ENCODE data around the gene PROCR.
"Not testable (repeated sequence)": the region's sequence is repeated elsewhere in the genome, so short reads cannot be mapped to it uniquely, and the experiment has no call there.

Gene PROCR

DNA sequence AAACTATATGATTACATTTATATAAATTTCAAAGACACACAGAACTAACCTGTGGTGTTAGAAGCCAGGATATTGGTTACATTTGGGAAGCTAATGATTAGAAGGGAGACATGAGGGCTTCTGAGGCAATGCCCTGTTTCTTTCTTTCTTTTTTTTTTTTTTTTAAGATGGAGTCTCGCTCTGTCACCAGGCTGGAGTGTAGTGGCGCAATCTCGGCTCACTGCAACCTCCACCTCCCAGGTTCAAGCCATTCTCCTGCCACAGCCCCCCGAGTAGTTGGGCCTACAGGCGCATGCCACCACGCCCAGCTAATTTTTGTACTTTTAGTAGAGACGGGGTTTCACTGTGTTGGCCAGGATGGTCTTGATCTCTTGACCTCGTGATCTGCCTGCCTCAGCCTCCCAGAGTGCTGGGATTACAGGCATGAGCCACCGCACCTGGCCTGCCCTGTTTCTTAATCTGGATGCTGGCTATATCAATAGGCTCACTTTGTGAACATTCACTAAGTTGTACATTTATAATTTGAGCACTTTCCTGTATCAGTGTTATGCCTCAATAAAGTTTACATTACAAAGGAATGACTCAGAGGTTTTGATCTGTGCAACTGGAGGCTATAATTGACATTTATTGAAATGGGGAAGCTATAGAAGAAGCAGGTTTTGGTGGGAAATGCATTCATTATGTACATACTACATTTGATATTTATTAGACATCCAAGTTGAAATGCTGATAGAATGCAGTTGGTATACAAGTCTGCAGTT is 21.3 kb downstream of the PROCR start:
- DNase-seq = not testable (repeated sequence)

DNA sequence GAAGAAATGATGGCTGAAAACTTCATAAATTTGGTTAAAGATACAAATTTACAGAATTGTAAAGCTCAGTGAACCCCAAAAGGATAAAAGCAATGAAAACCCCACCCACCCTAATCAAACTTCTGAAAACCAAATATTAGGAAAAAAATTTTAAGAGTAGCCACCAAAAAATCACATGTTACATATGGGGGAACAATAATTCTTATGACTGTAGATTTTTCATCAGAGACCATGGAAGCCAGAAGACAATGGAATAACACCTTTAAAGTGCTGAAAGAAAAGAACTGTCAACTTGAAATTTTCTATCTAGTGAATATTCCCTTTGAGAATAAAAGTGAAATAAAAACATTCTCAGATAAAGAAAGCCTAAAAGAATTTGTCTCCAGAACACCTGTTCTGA is 24.4 kb downstream of the PROCR start:
- DNase-seq = no peak

DNA sequence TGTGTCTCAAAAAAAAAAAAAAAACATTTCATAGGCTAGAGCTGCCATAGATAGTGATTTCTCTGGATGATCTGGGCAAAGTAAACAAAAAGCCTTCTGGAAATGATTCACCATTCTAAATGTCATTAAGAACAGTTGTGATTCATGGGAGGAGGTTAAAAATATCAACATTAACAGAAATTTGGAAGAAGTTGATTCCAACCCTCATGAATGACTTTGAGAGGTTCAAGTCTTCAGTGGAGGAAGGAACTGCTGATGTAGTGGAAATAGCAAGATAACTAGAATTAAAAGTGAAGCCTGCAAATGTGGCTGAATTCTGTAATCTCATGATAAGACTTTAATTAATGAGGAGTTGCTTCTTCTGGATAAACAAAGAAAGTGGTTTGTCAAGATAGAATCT is 27.9 kb downstream of the PROCR start:
- DNase-seq = no peak

DNA sequence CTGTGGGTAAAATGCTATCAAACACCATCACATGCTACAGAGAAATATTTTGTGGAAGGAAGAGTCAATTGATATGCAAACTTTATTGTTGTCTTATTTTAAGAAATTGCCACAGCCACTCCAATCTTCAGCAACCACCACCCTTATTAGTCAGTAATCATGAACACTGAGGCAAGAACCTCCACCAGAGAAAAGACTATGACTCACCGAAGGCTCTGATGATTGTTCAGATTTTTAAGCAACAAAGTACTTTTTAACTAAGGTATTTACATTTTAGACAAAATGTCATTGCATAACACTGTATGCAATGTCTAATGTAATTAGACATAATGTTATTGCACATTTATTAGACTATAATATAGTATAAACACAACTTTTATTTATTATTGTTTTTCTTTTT is 28.4 kb downstream of the PROCR start:
- no peak for DNase-seq

DNA sequence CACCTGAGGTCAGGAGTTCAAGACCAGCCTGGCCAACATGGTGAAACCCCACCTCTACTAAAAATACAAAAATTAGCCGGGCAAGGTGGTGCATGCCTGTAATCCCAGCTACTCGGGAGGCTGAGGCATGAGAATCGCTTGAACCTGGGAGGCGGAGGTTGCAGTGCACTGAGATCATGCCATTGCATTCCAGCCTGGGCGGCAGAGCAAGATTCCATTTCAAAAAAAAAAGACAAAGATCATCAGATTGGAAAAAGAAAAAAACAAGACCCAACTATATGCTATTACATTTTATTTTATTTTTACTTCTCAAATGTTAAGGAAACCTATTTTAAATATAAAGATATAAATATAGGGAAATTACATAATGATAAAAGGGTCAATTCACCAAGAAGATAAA is 29.6 kb downstream of the PROCR start:
- DNase-seq = not testable (repeated sequence)

GRCh38 chr20:35206802-35207201 is 34.9 kb downstream of the PROCR start:
- DNase-seq = no peak

DNA sequence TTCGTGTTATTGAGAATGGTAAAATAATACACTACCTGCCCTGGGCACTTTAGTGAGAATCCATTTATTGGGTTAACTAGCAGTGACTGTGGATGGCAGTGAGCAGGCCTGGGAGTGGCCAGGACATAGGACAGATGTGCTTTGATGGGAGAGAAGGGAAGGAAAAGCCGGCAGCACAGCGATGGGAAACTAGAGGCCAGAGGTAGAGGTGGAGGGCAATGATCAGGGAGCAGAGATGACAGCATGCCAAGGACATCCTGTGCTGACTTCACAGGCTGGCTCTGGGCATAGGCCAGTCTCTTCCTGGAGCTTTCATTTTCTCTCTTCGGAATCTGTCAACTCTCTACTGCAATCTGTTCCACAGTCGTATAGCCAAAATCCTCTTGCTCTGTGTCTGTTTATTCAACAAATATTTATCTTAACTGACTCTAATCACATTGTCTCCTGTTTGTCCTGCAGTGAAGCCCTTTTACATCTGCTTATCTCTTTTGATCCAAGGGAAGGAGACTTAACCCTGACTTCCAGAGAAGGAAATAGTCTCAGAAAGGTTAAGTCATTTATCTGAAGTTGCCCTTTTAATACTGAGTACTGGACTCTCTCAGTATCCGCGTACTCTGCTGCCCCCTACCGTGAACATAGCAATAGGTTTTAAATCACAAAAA is 36.2 kb downstream of the PROCR start:
- peak; percentile 36 to 62 (median 60) for DNase-seq

DNA sequence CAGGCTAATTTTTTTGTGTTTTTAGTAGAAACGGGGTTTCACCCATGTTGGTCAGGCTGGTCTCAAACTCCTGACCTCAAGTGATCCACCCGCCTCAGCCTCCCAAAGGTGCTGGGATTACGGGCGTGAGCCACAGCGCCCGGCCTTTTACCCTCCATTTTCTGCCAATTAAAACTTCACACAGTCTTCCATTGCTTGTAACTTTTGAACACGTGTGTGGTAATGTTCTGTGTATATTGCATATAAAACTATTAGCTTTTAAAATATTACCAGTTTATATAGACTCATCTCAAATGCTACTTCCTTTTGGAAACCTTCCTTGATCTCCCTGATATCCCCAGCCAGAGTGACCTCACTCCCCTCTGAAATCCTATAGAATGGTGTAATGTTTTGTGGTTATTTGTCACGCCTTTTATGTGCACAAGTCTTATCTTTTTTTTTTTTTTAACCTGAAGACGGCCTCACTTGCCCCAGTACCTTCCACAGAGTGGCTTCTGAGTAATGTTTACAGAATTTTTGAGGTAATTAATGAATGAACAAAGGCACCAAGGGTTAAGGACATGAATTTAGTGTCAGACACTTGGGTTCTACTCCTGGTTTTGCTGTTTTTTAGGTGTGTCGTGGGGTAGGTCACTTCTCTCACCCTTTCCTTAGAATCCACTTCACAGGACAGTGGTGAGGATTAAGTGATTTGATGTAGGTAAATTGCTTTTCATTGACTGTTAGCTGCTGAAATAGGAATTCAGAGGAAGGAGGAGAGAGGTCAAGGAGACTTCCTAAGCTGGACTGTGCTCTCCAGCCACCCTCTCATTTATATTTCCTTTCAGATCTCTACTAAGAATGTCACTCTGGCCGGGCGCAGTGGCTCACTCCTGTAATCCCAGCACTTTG is 43.4 kb downstream of the PROCR start:
- DNase-seq = no peak

DNA sequence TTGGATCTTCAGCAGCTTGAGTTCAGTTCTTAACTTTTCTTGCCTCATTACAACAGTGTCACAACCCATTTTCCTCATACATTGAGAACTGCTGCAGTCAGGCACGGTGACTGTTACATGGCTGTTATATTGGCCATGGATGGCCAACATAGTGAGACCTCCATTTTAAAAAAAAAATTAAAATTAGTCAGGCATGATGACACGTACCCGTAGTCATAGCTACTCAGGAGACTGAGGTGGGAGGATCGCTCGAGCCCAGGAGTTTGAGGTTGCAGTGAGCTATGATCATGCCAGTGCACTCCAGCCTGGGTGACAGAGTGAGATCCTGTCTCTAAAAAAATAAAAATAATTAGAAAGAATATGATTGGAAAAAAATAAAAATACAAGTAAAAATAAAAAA is 44.7 kb downstream of the PROCR start:
- DNase-seq = no peak

- no peak for DNase-seq
Measured at GRCh38 chr20:35223941-35224340, 52.1 kb downstream of the PROCR start.

DNA sequence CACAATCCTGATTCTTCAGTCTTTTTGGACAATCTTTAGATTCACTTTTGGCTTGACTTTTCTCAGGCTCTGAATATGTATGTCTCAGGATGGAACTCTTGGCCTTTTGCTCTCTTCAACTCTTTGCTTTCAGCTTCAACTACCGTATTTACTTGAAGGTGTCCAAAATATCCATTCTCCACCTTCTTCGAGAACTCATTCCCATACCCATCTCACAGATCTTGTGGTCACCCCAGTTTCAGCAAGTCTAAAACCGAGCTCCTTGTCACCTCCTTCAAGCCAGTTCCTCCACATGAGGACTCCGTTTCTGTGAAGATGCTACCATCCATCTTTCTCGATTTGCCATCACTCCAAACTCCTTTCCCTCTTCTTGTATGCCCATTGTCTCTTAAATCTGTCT is 52.7 kb downstream of the PROCR start:
- DNase-seq = no peak

DNA sequence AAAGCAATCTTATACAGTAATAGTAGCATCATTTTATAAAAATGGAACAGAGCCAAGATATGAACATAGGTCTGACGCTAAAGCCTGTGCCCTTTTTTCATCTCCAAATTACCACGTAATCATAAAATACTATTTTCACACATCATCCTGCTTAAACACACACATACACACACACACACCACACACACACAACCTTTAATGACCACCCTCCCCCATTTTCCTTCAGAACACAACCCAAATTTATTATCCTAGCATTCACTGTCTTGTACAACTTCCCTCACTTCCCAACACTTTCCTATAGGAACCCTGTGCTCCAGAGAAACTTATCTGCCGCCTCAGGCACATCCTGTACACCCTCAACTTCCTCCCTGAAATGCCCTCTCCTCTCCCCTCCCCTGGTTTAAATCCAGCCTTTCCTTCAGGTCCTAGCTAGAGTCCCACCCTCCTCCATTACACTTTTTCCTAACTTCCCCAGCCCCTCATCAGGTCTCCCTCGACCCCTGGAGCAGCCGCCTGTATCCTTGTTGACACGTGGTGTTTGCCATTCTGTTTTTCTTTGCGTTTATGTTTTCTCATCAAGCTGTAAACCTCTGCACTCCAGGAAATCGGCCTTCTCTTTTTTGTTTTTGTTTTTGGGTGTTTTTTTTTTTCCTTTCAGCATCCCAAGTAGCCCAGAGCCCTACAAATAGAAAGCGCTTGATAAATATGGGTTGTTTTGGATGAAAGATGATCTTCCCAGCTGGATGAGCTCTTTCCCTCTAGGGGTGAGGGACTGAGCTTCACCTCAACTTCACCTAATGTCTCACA is 53.6 kb downstream of the PROCR start:
- no peak for DNase-seq

DNA sequence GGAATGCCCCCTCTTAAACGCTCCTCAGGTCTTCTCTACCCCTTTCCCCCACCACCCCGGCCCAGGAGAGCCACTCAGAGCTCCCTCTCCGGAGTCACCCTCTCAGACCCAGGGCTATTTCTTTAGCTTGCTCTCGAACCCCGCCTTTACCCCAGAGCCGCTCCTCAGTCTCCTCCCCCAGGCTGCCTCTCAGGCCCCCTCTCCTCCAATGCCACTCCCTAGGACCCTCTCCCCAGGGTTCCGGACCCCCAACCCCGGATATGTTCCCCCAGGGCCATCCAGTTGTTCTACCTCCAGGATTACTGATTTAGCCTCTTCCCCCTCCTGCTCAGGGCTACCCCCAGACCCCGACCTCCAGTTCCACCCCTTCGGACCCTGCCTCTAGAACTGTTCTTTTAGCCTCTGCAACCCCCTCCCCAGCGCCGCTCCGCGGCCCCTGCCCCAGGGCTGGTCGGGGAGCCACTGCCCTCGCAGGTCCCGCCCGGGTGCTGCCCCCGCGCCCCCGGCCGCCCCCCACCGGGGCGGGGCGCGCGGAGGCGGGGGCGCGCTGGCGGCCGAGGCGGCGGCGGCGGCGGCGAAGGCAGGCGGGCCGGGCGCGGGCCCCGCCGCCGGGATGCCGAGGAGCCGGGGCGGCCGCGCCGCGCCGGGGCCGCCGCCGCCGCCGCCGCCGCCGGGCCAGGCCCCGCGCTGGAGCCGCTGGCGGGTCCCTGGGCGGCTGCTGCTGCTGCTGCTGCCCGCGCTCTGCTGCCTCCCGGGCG is 54.4 kb downstream of the PROCR start, which contains the start of gene MMP24:
Gene MMP24 (plus strand): TSS at position 565 of the 758 bp plus-strand sequence. CDS start 49 bp downstream, at position 614.
- DNase-seq = no peak
